Fibroblast of lung (primary cell): Measurements from ENCODE around the gene TOR4A. TPM values are rescaled to one million over a fixed set of nuclear protein-coding genes. Genes with fewer than 3 reads are reported as not detected.

Source experiments
- DNase-seq, 2 donors: peaks; one replicate each; pipeline versions ENCODE4 v3.0.0 to v3.0.0-alpha.2; 2010; ENCODE audit warnings: low read depth in 2 of 2
- H2AFZ ChIP-seq: 2 replicates; pipeline ENCODE4 v1.5.1; 2012; ENCODE audit warnings: low read length, control low read depth, inconsistent platforms
- H3K27ac ChIP-seq: 2 replicates; pipeline ENCODE4 v1.5.1; 2011; ENCODE audit warnings: low read length, control low read depth; ENCODE audit not compliant: insufficient read depth
- H3K27me3 ChIP-seq: 2 replicates; pipeline ENCODE4 v1.5.1; 2011; ENCODE audit warnings: mild to moderate bottlenecking, low read length; ENCODE audit not compliant: control insufficient read depth, insufficient read depth
- H3K36me3 ChIP-seq: 2 replicates; pipeline ENCODE4 v1.5.1; 2011; ENCODE audit warnings: low read length; ENCODE audit not compliant: control insufficient read depth, insufficient read depth
- H3K4me1 ChIP-seq: 2 replicates; pipeline ENCODE4 v1.5.1; 2011; ENCODE audit warnings: low read length; ENCODE audit not compliant: control insufficient read depth, insufficient read depth; ENCODE audit errors: extremely low read depth
- H3K4me2 ChIP-seq: 2 replicates; pipeline ENCODE4 v1.5.1; 2011; ENCODE audit warnings: low read length, control low read depth; ENCODE audit not compliant: insufficient read depth; ENCODE audit errors: extremely low read depth
- H3K4me3 ChIP-seq, 4 experiments: fragments of 200-600 bp in 1 of 4; sonication (generic) in 1 of 4; replicated peaks in 1 of 4; 2 replicates each; pipeline ENCODE4 v1.5.1; 2011 to 2016; ENCODE audit warnings: low read length in 4 of 4, low read depth in 3 of 4, mild to moderate bottlenecking in 3 of 4, control low read depth in 2 of 4, inconsistent platforms in 1 of 4, mixed read lengths in 1 of 4; ENCODE audit not compliant: insufficient read depth in 1 of 4; ENCODE audit errors: control extremely low read depth in 1 of 4
- H3K79me2 ChIP-seq: 2 replicates; pipeline ENCODE4 v1.5.1; 2012; ENCODE audit warnings: mild to moderate bottlenecking, low read length, inconsistent platforms; ENCODE audit not compliant: control insufficient read depth, insufficient read depth
- H3K9ac ChIP-seq: 2 replicates; pipeline ENCODE4 v1.5.1; 2011; ENCODE audit warnings: mild to moderate bottlenecking, low read length, control low read depth; ENCODE audit not compliant: insufficient read depth
- H3K9me3 ChIP-seq: 2 replicates; pipeline ENCODE4 v1.5.1; 2012; ENCODE audit warnings: low read depth, low read length; ENCODE audit not compliant: control insufficient read depth, insufficient read depth
- H4K20me1 ChIP-seq: 2 replicates; pipeline ENCODE4 v1.5.1; 2011; ENCODE audit warnings: low read length; ENCODE audit not compliant: control insufficient read depth, insufficient read depth; ENCODE audit errors: extremely low read depth
- EZH2 ChIP-seq: IDR thresholded peaks from 2 replicates; pipeline ENCODE4 v1.5.1; 2012; ENCODE audit warnings: low read length, control low read depth, mild to moderate bottlenecking; ENCODE audit errors: missing control alignments
- polyA plus RNA-seq, 2 donors: library from polyadenylated mRNA; depleted of rRNA in 1 of 2; stranded (reverse) in 1 of 2; unstranded in 1 of 2; fragments of >200 nt; gene quantifications; 2 replicates each; pipeline ENCODE4 v1.2.1, GENCODE V29; 2011 to 2012; ENCODE audit warnings: missing spikeins in 1 of 2
- total RNA-seq: library from RNA; depleted of rRNA; stranded (reverse); fragments of >200 nt; gene quantifications from 2 replicates; pipeline ENCODE4 v1.2.1, GENCODE V29; 2014
- TF ChIP-seq, protein P1 (sequence below), 2 donors: IDR thresholded peaks in 1 of 2; conservative IDR thresholded peaks in 1 of 2; 1 replicate in 1 of 2; 2 replicates in 1 of 2; pipeline ENCODE4 v1.5.1; 2011 to 2012; ENCODE audit warnings: low read length in 2 of 2, control low read depth in 1 of 2, inconsistent platforms in 1 of 2, low read depth in 1 of 2, mild to moderate bottlenecking in 1 of 2

The TOR4A gene
- total and polyA plus RNA-seq, 2 donors (not counting 1 experiment from before 2014, with no cell fraction given), result 3.3 to 22.1 TPM

DNA sequence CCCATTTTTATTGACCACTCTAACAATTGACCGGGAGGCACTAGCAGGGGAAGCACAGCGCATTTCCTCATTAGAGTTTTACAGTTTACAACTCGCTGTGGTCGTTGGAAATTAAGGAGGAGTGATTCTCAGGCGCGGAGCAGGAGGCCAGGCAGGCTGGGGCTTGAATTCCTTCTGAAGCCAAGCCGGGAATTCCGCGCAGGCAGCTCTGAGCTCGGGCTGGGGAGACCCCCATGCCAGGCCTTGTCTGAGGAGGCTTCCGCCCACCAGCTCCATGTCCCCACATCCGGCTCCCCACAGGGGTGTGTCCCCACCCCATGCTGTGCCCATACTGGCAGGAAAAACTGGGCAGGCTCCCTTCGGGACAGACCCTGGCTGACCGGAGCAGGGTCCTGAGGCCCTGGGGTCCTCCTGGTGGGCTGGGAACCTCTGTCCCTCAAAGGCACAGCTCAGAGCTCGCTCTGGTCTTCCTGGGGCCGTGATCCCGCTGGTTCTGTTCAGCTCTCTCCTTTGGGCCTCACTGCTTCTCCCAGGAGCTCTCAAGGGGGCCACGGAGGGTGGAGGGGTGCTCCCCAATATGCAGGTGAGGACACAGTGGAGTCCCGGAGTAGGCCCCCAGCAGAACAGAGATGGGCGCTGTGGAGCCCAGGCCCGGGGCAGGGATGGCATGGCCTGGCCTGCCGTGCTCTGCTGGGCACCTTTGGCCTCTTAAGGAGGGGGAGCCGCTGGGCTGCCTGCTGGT lies 25.8 kb downstream of the TOR4A start:
- no peak overlapping the region for H3K4me2 ChIP-seq
- H3K9me3 ChIP-seq, result no peaks in the 10 kb centered on the region
- TF ChIP-seq, protein P1, sequence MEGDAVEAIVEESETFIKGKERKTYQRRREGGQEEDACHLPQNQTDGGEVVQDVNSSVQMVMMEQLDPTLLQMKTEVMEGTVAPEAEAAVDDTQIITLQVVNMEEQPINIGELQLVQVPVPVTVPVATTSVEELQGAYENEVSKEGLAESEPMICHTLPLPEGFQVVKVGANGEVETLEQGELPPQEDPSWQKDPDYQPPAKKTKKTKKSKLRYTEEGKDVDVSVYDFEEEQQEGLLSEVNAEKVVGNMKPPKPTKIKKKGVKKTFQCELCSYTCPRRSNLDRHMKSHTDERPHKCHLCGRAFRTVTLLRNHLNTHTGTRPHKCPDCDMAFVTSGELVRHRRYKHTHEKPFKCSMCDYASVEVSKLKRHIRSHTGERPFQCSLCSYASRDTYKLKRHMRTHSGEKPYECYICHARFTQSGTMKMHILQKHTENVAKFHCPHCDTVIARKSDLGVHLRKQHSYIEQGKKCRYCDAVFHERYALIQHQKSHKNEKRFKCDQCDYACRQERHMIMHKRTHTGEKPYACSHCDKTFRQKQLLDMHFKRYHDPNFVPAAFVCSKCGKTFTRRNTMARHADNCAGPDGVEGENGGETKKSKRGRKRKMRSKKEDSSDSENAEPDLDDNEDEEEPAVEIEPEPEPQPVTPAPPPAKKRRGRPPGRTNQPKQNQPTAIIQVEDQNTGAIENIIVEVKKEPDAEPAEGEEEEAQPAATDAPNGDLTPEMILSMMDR (conservative IDR thresholded peaks at IDR 0.05 in 1 of 2, IDR thresholded peaks at IDR 0.05 in 1 of 2; ENCODE audit: low read depth in 1 of 2, low read length in 2 of 2), result no peak
- no peak for TF ChIP-seq EZH2
- no peaks in the 10 kb centered on the region for H4K20me1 ChIP-seq
- H3K27me3 ChIP-seq, result peaks cover 20% of the 10 kb centered on the region
- no peaks in the 10 kb centered on the region for H3K36me3 ChIP-seq
- no peak overlapping the region for H3K9ac ChIP-seq
- peaks cover 10% of the 10 kb centered on the region for H3K4me1 ChIP-seq
- no peak for DNase-seq
- H3K79me2 ChIP-seq, result no peaks in the 10 kb centered on the region
- no peak overlapping the region for H3K27ac ChIP-seq
- H2AFZ ChIP-seq, result no peak overlapping the region
- H3K4me3 ChIP-seq, result no peak overlapping the region

DNA sequence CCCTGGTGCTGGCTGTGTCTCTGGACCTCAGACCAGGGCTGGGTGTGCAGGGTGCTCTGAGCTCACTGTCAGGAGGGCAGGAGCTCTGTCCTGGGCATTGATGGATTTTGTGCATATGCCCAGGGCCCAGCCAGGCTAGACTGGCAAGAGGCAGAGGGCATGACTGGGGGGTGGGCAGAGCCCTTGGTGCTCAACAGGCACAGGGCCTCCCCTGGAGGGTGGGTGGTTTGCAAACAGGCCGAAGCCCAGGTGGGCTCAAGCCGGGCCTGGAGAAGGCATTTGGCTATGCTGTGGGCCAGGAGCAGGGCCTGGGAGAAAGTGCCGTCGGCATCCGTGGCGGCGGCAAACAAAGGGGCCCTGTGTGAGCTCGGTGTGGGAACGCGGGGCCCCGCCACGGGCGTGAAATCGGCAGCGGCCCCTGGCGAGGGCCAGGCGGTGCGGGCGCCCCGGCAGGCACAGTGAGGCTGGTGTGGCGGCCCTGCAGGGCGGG lies 26.4 kb downstream of the TOR4A start:
- no peaks in the 10 kb centered on the region for H3K79me2 ChIP-seq
- no peak for DNase-seq

DNA sequence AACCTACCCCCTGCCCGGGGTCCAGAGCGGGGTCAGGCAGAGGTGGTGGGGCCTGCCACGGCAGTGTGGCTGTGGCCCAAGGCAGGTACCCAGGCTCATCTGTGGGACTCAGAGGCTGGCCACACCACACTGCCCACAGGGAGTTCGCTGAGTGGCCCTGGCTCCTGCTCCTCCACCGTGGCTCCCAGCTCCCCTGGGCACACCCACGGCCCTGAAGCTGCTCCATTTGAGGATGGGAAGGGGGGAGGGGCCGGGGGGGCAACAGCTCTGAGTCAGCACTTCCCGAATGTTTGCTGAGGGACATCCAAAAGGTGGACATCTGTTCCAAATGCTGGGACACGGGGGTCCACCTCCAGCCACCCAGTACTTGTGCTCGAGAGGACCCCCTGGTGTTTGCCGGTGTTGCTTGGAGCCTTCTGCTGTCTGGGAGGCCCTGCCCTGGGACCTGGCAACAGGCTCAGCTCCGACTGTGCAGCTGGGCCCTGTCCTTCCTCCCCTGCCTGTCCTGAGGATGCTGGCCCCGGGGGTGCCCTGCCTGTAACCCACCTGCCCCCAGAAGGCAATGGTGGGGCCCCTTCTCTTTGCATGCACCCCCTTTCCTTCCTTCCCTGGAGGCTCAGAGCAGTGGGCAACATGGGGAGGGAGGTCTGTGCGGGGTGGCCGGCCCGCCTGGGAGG lies 27.0 kb downstream of the TOR4A start:
- H3K4me3 ChIP-seq, result no peak overlapping the region
- H3K9ac ChIP-seq, result no peak overlapping the region
- H3K4me1 ChIP-seq, result peaks cover 4% of the 10 kb centered on the region
- no peak overlapping the region for H3K27ac ChIP-seq
- no peak for DNase-seq
- H3K4me2 ChIP-seq, result no peak overlapping the region
- TF ChIP-seq, protein P1 (conservative IDR thresholded peaks at IDR 0.05 in 1 of 2, IDR thresholded peaks at IDR 0.05 in 1 of 2; ENCODE audit: low read depth in 1 of 2, low read length in 2 of 2), result peak in 1 of 2 donors; percentile 18
- no peak for TF ChIP-seq EZH2
- no peak overlapping the region for H2AFZ ChIP-seq
- no peaks in the 10 kb centered on the region for H3K79me2 ChIP-seq
- H4K20me1 ChIP-seq, result no peaks in the 10 kb centered on the region
- H3K27me3 ChIP-seq, result peaks cover 9% of the 10 kb centered on the region
- no peaks in the 10 kb centered on the region for H3K9me3 ChIP-seq
- no peaks in the 10 kb centered on the region for H3K36me3 ChIP-seq

More for the DNA sequence above, 26.4 kb downstream of the TOR4A start:
- Histone ChIP-seq H3K4me3 (no peak overlapping the region), H2AFZ (no peak overlapping the region), H3K27ac (no peak overlapping the region), H3K36me3 (no peaks in the 10 kb centered on the region), H3K4me2 (no peak overlapping the region), H4K20me1 (no peaks in the 10 kb centered on the region), H3K9me3 (no peaks in the 10 kb centered on the region), H3K9ac (no peak overlapping the region), H3K4me1 (peaks cover 7% of the 10 kb centered on the region), H3K27me3 (peaks cover 14% of the 10 kb centered on the region)
- TF ChIP-seq, protein P1 (conservative IDR thresholded peaks at IDR 0.05 in 1 of 2, IDR thresholded peaks at IDR 0.05 in 1 of 2; ENCODE audit: low read depth in 1 of 2, low read length in 2 of 2), result no peak
- no peak for TF ChIP-seq EZH2
